GM18861 (cell line): ENCODE data around the gene USP15.

ENCODE experiments used
- ATAC-seq: cut with Tn5 transposase; IDR thresholded peaks from one replicate; pipeline ENCODE4 v1.9.1; 2021; ENCODE audit not compliant: unreplicated experiment

Gene USP15

GRCh38 chr12:62259993-62260732, at the start of gene USP15:
Gene USP15 (plus strand): TSS chr12:62260404. CDS start chr12:62260415, 11 bp downstream.
- ATAC-seq: peak; percentile 75

GRCh38 chr12:62210422-62210821, 49.8 kb upstream of the USP15 start:
- peak; percentile 86 for ATAC-seq

- ATAC-seq: no peak
Observed at GRCh38 chr12:62211510-62211909, 48.7 kb upstream of the USP15 start.

- ATAC-seq: no peak
Observed at GRCh38 chr12:62214846-62215245, 45.4 kb upstream of the USP15 start.

GRCh38 chr12:62215506-62215905, 44.7 kb upstream of the USP15 start:
- ATAC-seq: no peak

GRCh38 chr12:62217466-62218194, 42.6 kb upstream of the USP15 start:
- no peak for ATAC-seq

- ATAC-seq: no peak
Observed at GRCh38 chr12:62221107-62221506, 39.1 kb upstream of the USP15 start.

GRCh38 chr12:62224601-62225000, 35.6 kb upstream of the USP15 start:
- ATAC-seq: no peak

- no peak for ATAC-seq
Observed at GRCh38 chr12:62227091-62227490, 33.1 kb upstream of the USP15 start.

- ATAC-seq: no peak
Observed at GRCh38 chr12:62230652-62231051, 29.6 kb upstream of the USP15 start.

- ATAC-seq: no peak
Observed at GRCh38 chr12:62232143-62232729, 28.0 kb upstream of the USP15 start.

GRCh38 chr12:62233805-62234204, 26.4 kb upstream of the USP15 start:
- no peak for ATAC-seq

- no peak for ATAC-seq
Observed at GRCh38 chr12:62239571-62239970, 20.6 kb upstream of the USP15 start.

GRCh38 chr12:62247281-62248045, 12.7 kb upstream of the USP15 start:
- no peak for ATAC-seq

GRCh38 chr12:62248873-62249272, 11.3 kb upstream of the USP15 start:
- ATAC-seq: no peak

GRCh38 chr12:62249419-62249818, 10.8 kb upstream of the USP15 start:
- ATAC-seq: no peak

- ATAC-seq: peak; percentile 94
Observed at GRCh38 chr12:62250671-62251608, 9.3 kb upstream of the USP15 start.

GRCh38 chr12:62251609-62251958, 8.6 kb upstream of the USP15 start:
- peak; percentile 12 for ATAC-seq

GRCh38 chr12:62252576-62252975, 7.6 kb upstream of the USP15 start:
- ATAC-seq: no peak

GRCh38 chr12:62254967-62255366, 5.2 kb upstream of the USP15 start:
- ATAC-seq: no peak
